Spleen (tissue), 7 donors: ENCODE data around the gene KLHL20.
"Not testable (repeated sequence)": the region's sequence is repeated elsewhere in the genome, so short reads cannot be mapped to it uniquely, and the experiment has no call there.

Experiments used
- POLR2A ChIP-seq, 3 donors: fragments of 450-650 bp; IDR thresholded peaks; one replicate each; pipeline ENCODE4 v1.5.1; 2017; ENCODE audit warnings: antibody characterized with exemption in 3 of 3, mild to moderate bottlenecking in 1 of 3
- TF ChIP-seq, protein P1 (sequence below), 11 experiments: fragments of 200-600 bp in 7 of 11; fragments of 450-650 bp in 4 of 11; sonication (generic) in 4 of 11; IDR thresholded peaks in 8 of 11; conservative IDR thresholded peaks in 3 of 11; 1 replicate in 7 of 11; 2 replicates in 4 of 11; pipeline versions ENCODE4 v1.4.0 to v1.8.0; 2016 to 2021; ENCODE audit warnings: antibody characterized with exemption in 11 of 11, inconsistent platforms in 4 of 11, mild to moderate bottlenecking in 1 of 11
- donor health status: DM: no; HTN: no; CAD: no; lungs with moderate emphysema.
- donor health status: DM: no; HTN: no; CAD: no.
- donor health status: DM: no; HTN: no; CAD: no.

DNA sequence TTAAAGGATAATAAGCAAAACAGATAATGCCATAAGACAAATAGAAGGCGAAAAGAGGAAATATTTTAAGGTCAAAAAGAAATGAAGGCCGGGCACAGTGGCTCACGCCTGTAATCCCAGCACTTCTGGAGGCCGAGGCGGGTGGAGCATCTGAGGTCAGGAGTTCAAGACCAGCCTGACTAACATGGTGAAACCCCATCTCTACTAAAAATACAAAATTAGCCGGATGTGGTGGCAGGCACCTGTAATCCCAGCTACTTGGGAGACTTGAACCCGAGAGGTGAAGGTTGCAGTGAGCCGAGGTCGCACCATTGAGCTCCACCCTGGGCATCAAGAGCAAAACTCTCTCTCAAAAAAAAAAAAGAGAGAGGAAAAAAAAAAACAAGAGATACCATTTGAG is 55.5 kb downstream of the KLHL20 start:
- TF ChIP-seq, protein P1, sequence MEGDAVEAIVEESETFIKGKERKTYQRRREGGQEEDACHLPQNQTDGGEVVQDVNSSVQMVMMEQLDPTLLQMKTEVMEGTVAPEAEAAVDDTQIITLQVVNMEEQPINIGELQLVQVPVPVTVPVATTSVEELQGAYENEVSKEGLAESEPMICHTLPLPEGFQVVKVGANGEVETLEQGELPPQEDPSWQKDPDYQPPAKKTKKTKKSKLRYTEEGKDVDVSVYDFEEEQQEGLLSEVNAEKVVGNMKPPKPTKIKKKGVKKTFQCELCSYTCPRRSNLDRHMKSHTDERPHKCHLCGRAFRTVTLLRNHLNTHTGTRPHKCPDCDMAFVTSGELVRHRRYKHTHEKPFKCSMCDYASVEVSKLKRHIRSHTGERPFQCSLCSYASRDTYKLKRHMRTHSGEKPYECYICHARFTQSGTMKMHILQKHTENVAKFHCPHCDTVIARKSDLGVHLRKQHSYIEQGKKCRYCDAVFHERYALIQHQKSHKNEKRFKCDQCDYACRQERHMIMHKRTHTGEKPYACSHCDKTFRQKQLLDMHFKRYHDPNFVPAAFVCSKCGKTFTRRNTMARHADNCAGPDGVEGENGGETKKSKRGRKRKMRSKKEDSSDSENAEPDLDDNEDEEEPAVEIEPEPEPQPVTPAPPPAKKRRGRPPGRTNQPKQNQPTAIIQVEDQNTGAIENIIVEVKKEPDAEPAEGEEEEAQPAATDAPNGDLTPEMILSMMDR (IDR thresholded peaks at IDR 0.05 in 8 of 11, conservative IDR thresholded peaks at IDR 0.05 in 3 of 11): not testable (repeated sequence)
- not testable (repeated sequence) for TF ChIP-seq POLR2A (IDR thresholded peaks at IDR 0.05)
